Prostate gland (tissue), 2 donors: ENCODE measurements around the gene OR10J5.

ENCODE experiments used
- CTCF ChIP-seq, 4 experiments: fragments of 200-600 bp in 2 of 4; fragments of 450-650 bp in 2 of 4; sonication (generic) in 2 of 4; IDR thresholded peaks; 1 replicate in 3 of 4; 2 replicates in 1 of 4; pipeline ENCODE4 v1.5.1; 2016 to 2019; ENCODE audit warnings: antibody characterized with exemption in 4 of 4, mild to moderate bottlenecking in 2 of 4, moderate library complexity in 2 of 4
- POLR2A ChIP-seq: fragments of 450-650 bp; IDR thresholded peaks from one replicate; pipeline ENCODE4 v1.6.1; 2016; ENCODE audit warnings: antibody characterized with exemption, mild to moderate bottlenecking
- POLR2AphosphoS5 ChIP-seq: sonication (generic); formaldehyde crosslinking; IDR thresholded peaks from one replicate; pipeline ENCODE4 v1.6.1; 2017; ENCODE audit warnings: antibody characterized with exemption

GRCh38 chr1:159509440-159510228, 26.2 kb downstream of the OR10J5 start:
- TF ChIP-seq CTCF (IDR thresholded peaks at IDR 0.05) = no peak
- no peak for TF ChIP-seq POLR2AphosphoS5
- TF ChIP-seq POLR2A = no peak
